ENCODE data around the gene TBKBP1.

Gene TBKBP1

DNA sequence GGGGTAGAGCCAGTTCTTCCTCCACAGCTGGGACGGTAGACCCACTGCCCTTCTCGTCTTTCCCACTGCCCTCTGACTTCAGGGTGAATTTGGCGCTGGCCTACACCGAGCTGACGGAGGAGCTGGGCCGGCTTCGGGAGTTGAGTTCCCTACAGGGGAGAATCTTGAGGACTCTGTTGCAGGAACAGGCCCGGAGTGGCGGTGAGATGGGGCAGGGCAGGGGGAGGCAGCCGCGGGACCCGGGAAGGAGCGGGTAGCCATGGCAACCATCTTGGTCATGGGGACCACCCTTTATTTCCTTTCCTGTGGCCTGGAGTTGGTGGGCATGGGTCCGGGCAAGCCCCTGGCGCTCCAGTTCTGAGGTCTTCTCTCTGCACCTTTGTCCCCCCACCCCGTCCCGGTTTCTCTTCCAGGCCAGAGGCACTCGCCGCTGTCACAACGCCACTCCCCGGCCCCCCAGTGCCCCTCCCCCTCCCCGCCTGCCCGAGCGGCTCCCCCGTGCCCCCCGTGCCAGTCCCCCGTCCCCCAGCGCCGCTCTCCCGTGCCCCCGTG, 14.4 kb downstream of the TBKBP1 start:
- DNase-seq (ENCODE audit: low read depth) = no peak
- H3K4me3 ChIP-seq (ENCODE audit: low read depth, low read length) = no peak overlapping the region
- TF ChIP-seq, protein P1, sequence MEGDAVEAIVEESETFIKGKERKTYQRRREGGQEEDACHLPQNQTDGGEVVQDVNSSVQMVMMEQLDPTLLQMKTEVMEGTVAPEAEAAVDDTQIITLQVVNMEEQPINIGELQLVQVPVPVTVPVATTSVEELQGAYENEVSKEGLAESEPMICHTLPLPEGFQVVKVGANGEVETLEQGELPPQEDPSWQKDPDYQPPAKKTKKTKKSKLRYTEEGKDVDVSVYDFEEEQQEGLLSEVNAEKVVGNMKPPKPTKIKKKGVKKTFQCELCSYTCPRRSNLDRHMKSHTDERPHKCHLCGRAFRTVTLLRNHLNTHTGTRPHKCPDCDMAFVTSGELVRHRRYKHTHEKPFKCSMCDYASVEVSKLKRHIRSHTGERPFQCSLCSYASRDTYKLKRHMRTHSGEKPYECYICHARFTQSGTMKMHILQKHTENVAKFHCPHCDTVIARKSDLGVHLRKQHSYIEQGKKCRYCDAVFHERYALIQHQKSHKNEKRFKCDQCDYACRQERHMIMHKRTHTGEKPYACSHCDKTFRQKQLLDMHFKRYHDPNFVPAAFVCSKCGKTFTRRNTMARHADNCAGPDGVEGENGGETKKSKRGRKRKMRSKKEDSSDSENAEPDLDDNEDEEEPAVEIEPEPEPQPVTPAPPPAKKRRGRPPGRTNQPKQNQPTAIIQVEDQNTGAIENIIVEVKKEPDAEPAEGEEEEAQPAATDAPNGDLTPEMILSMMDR (IDR thresholded peaks at IDR 0.05; ENCODE audit: low read depth, low read length) = no peak
- TF ChIP-seq, protein P2, sequence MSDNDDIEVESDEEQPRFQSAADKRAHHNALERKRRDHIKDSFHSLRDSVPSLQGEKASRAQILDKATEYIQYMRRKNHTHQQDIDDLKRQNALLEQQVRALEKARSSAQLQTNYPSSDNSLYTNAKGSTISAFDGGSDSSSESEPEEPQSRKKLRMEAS (IDR thresholded peaks at IDR 0.05; ENCODE audit: low read depth, low read length) = no peak
- no peak for TF ChIP-seq MYC (IDR thresholded peaks at IDR 0.05; ENCODE audit: low read depth, low read length)
- TF ChIP-seq POLR2A (IDR thresholded peaks at IDR 0.05; ENCODE audit: extremely low read depth, insufficient read length) = no peak

DNA sequence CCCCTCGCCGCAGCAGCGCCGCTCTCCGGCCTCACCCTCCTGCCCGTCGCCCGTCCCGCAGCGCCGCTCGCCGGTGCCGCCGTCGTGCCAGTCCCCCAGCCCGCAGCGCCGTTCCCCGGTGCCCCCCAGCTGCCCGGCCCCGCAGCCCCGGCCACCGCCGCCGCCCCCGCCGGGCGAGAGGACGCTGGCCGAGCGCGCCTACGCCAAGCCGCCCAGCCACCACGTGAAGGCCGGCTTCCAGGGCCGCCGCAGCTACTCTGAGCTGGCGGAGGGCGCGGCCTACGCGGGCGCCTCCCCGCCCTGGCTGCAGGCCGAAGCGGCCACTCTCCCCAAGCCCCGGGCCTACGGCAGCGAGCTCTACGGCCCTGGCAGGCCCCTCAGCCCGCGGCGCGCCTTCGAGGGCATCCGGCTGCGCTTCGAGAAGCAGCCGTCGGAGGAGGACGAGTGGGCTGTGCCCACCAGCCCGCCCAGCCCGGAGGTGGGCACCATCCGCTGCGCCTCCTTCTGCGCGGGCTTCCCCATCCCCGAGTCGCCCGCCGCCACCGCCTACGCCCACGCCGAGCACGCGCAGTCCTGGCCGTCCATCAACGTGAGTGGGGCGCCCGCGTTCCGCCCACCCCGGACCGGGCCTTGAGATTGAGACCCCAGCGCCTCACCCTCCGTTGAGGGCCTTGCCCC, 15.0 kb downstream of the TBKBP1 start:
- no peak overlapping the region for H3K4me3 ChIP-seq (ENCODE audit: low read depth, low read length)
- TF ChIP-seq POLR2A (IDR thresholded peaks at IDR 0.05; ENCODE audit: extremely low read depth, insufficient read length) = no peak
- TF ChIP-seq, protein P2 (IDR thresholded peaks at IDR 0.05; ENCODE audit: low read depth, low read length) = no peak
- TF ChIP-seq, protein P1 (IDR thresholded peaks at IDR 0.05; ENCODE audit: low read depth, low read length) = no peak
- no peak for TF ChIP-seq MYC (IDR thresholded peaks at IDR 0.05; ENCODE audit: low read depth, low read length)

DNA sequence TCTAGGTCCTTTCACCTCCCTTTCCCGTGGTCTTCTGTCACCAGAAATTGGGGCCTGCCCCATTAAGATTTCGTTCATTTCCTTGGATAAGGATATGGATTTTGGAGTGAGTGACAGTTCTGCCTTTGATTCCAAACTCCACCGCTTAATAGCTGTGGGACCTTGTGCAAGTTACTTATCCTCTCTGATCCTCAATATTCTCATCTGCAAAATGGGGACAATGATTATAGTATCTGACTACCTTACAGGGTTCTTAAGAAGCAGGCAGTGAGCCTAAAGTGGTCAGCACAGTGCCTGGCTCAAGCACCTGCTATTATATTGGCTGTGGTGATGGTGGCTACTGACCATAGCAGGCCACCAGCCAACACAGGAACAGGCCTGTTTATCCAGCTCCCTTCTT, 15.6 kb downstream of the TBKBP1 start:
- no peak overlapping the region for H3K4me3 ChIP-seq (ENCODE audit: low read depth, low read length)
- DNase-seq (ENCODE audit: low read depth) = no peak
- TF ChIP-seq, protein P1 (IDR thresholded peaks at IDR 0.05; ENCODE audit: low read depth, low read length) = no peak
- no peak for TF ChIP-seq POLR2A (IDR thresholded peaks at IDR 0.05; ENCODE audit: extremely low read depth, insufficient read length)
- no peak for TF ChIP-seq MYC (IDR thresholded peaks at IDR 0.05; ENCODE audit: low read depth, low read length)
- TF ChIP-seq, protein P2 (IDR thresholded peaks at IDR 0.05; ENCODE audit: low read depth, low read length) = no peak

More for the DNA sequence above, 15.0 kb downstream of the TBKBP1 start:
- DNase-seq (ENCODE audit: low read depth) = no peak

DNA sequence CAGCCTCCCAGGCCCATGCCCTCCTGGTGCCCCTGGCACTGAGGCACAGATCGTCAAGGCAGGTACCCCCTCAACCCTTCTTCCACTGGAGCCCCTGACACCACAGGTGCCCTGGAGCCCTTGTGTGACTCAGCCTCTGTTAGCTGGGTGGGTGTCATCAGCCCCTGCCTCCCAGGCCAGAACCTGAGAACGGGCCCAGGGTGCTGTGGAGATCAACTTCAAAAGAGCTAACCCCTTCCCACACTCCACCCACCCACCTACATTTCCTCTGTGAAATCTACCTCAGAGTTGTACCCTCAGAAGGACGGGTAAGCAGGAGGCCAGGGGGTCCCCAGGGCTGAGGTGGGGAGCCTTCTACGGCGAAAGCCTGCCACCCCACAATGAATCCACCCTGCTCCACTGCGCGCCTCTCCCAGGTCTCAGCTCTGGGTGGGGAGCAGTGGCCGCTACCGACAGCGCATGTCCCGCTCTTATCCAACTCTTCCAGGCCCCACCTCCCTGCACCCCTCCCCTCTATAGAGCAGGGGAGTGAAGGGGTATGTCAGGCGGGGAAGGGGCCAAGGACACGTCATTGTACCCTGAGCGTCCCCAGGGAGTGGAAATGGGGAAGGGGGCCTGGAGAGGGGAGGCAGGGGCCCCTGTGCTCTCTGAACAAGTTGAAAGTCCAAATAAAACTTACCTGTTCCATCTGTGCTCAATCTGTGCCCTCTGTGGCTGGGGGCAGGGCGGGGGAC, 17.6 kb downstream of the TBKBP1 start:
- no peak for DNase-seq (ENCODE audit: low read depth)
- no peak overlapping the region for H3K4me3 ChIP-seq (ENCODE audit: low read depth, low read length)
- TF ChIP-seq, protein P1 (IDR thresholded peaks at IDR 0.05; ENCODE audit: low read depth, low read length) = no peak
- TF ChIP-seq POLR2A (IDR thresholded peaks at IDR 0.05; ENCODE audit: extremely low read depth, insufficient read length) (no peak), MYC (IDR thresholded peaks at IDR 0.05; ENCODE audit: low read depth, low read length) (no peak)
- TF ChIP-seq, protein P2 (IDR thresholded peaks at IDR 0.05; ENCODE audit: low read depth, low read length) = no peak

DNA sequence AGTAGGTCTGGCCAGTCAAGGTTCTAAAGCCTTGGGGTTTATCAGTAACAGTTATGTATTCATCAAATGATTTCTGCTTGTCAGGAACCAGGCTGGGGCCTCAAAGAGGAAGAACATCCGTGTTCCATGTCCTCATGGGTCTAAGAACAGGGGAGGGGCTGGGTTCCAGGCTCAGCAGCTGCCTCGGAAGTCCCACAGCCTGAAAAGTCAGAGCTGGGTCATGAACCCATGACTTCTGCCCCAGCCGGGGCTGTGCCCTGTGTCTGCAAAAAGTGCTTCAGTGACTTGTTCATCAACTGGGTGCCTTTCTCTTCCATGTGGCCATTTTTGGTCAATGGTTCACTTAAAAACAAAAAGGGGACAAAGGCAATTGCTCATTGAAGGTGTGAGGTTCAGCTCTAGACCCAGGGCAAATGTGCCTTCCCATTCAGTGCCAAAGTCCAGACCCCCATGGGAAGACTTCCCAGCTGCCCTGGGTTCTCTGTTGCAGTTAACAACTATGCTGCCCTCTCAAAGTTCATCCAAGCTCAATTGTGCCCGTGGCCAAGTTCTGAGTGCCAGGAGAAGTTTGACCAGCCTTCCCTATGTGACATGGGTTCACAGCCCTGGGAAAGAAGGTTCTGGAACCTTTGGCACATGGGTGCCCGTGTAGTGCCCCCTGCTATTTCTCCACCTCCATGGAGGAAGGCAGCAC, 18.5 kb downstream of the TBKBP1 start:
- TF ChIP-seq POLR2A (IDR thresholded peaks at IDR 0.05; ENCODE audit: extremely low read depth, insufficient read length) = no peak
- TF ChIP-seq, protein P1 (IDR thresholded peaks at IDR 0.05; ENCODE audit: low read depth, low read length) = no peak
- TF ChIP-seq MYC (IDR thresholded peaks at IDR 0.05; ENCODE audit: low read depth, low read length) = no peak
- TF ChIP-seq, protein P2 (IDR thresholded peaks at IDR 0.05; ENCODE audit: low read depth, low read length) = no peak
- peak; percentile 11 for DNase-seq (ENCODE audit: low read depth)
- no peak overlapping the region for H3K4me3 ChIP-seq (ENCODE audit: low read depth, low read length)

Measured in NB4 (cell line).